Stimulated activated CD4-positive, alpha-beta T cell treated with anti-CD3 and anti-CD28 coated beads, Interleukin-15, amount 100 ng/mL, for 48 hours (primary cell): ENCODE data around the gene CD209.
"Not testable (repeated sequence)": the region's sequence is repeated elsewhere in the genome, so short reads cannot be mapped to it uniquely, and the experiment has no call there.

ENCODE experiments used
- DNase-seq, 2 donors: peaks; one replicate each; pipeline ENCODE4 v3.0.0-alpha.2; 2020; ENCODE audit warnings: low read depth in 2 of 2

Gene CD209

GRCh38 chr19:7769171-7769570, 21.8 kb upstream of the CD209 start:
- no peak for DNase-seq

GRCh38 chr19:7767487-7767886, 20.2 kb upstream of the CD209 start:
- DNase-seq: no peak

- no peak for DNase-seq
Observed at GRCh38 chr19:7766535-7766934, 19.2 kb upstream of the CD209 start.

- DNase-seq: not testable (repeated sequence)
Observed at GRCh38 chr19:7765043-7765442, 17.7 kb upstream of the CD209 start.

GRCh38 chr19:7764157-7764556, 16.8 kb upstream of the CD209 start:
- DNase-seq: not testable (repeated sequence)

- no peak for DNase-seq
Observed at GRCh38 chr19:7763696-7764095, 16.4 kb upstream of the CD209 start.

GRCh38 chr19:7762719-7763293, 15.5 kb upstream of the CD209 start, which contains the start of gene CLEC4M:
TSS of gene CLEC4M (plus strand) at chr19:7763243. CDS start at chr19:7763267, 24 bp downstream.
- no peak for DNase-seq

GRCh38 chr19:7759156-7759555, 11.8 kb upstream of the CD209 start:
- DNase-seq: no peak

GRCh38 chr19:7757358-7757757, 10.0 kb upstream of the CD209 start:
- DNase-seq: no peak

- no peak for DNase-seq
Observed at GRCh38 chr19:7756258-7756657, 8.9 kb upstream of the CD209 start.

GRCh38 chr19:7751157-7751783, 3.9 kb upstream of the CD209 start:
- DNase-seq: peak in 1 of 2 donors; percentile 40

GRCh38 chr19:7748756-7749155, 1.4 kb upstream of the CD209 start:
- DNase-seq: no peak

- no peak for DNase-seq
Observed at GRCh38 chr19:7748171-7748570, 837 bp upstream of the CD209 start.

GRCh38 chr19:7746306-7746705, 1.0 kb downstream of the CD209 start:
- not testable (repeated sequence) for DNase-seq

- no peak for DNase-seq
Observed at GRCh38 chr19:7744871-7745650, 2.3 kb downstream of the CD209 start.

GRCh38 chr19:7744199-7744786, 3.0 kb downstream of the CD209 start:
- DNase-seq: no peak

- DNase-seq: peak in 1 of 2 donors; percentile 33
Observed at GRCh38 chr19:7743425-7743841, 3.9 kb downstream of the CD209 start.

- no peak for DNase-seq
Observed at GRCh38 chr19:7742991-7743390, 4.3 kb downstream of the CD209 start.

- no peak for DNase-seq
Observed at GRCh38 chr19:7742575-7742974, 4.8 kb downstream of the CD209 start.

- DNase-seq: no peak
Observed at GRCh38 chr19:7740682-7741054, 6.7 kb downstream of the CD209 start.

- DNase-seq: no peak
Observed at GRCh38 chr19:7739801-7740681, 7.3 kb downstream of the CD209 start.
